ENCODE results near the gene PTPN14. TPM values are rescaled to one million over a fixed set of nuclear protein-coding genes. Genes with fewer than 3 reads are reported as not detected.

Gene PTPN14
- total RNA-seq, 1 donor from 2014 or later = 71.4 TPM

DNA sequence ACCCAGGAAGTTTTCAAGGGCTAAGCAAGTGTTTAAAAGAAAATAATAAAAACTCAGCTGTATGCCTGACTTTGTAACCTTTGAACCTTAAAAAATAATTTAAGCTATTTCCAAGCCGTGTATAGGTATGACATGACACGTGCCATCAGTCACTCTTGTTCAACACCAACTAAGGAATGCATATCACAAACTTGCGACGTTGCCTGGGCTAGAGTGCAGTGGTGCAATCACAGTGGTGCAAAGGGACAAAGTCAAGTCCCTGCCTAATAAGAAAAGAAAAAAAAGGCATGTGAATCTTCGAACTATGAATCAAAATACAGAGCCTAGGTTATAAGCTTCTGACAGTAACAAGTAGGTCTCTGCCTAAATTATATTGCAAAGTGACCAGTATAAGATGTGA is 191.3 kb downstream of the PTPN14 start:
- no peaks in the 10 kb centered on the region for H3K27me3 Mint-ChIP-seq (ENCODE audit: low read depth)
- intact Hi-C loops (cut with micrococcal nuclease) = no loop called here
- no peak overlapping the region for H3K27ac Mint-ChIP-seq
- peaks cover 10% of the 10 kb centered on the region for H3K9me3 Mint-ChIP-seq
- peaks cover 40% of the 10 kb centered on the region for H3K4me1 Mint-ChIP-seq (ENCODE audit: low read depth)
- H3K36me3 Mint-ChIP-seq (ENCODE audit: low read depth) = peaks cover 82% of the 10 kb centered on the region
- DNase-seq (ENCODE audit: low spot score) = no peak
- no peak overlapping the region for H3K4me3 Mint-ChIP-seq (ENCODE audit: low read depth)

DNA sequence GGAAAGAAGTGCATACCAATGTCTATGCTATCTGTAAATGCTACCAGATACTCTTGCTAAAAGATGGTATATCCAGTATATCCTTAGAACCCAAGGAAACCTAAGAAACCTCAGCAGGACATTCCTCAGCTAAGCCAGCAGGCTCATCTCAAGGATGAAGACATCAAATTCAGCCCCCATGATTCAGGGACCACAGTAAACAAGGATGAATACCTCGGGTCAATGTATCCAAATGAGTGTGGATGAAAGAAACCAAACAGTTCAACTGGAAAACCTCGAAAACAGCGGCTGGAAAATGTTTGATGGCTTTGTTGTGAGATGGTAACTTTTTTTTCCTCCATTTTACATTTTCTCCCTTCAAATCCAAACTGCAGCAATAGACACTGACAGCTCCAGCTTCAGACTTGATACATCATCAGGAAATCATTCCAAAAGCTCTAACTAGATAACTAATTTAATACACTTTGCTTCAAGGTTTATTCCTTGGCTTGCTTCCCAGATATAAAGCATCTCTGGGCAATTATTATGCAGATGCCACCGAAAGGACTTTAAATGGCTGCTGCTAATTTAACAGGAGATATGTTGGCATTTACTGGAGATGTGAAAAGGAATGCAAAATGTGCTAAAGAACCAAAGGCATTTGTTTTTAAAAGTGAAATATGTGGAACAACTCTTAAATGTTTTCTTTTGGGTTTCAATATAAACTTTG is 196.8 kb downstream of the PTPN14 start:
- no peak overlapping the region for H3K27ac Mint-ChIP-seq
- H3K4me1 Mint-ChIP-seq (ENCODE audit: low read depth) = no peaks in the 10 kb centered on the region
- intact Hi-C loops (cut with micrococcal nuclease) = no loop called here
- H3K4me3 Mint-ChIP-seq (ENCODE audit: low read depth) = no peak overlapping the region
- peaks cover 72% of the 10 kb centered on the region for H3K36me3 Mint-ChIP-seq (ENCODE audit: low read depth)
- no peaks in the 10 kb centered on the region for H3K27me3 Mint-ChIP-seq (ENCODE audit: low read depth)
- no peak for DNase-seq (ENCODE audit: low spot score)
- no peaks in the 10 kb centered on the region for H3K9me3 Mint-ChIP-seq

DNA sequence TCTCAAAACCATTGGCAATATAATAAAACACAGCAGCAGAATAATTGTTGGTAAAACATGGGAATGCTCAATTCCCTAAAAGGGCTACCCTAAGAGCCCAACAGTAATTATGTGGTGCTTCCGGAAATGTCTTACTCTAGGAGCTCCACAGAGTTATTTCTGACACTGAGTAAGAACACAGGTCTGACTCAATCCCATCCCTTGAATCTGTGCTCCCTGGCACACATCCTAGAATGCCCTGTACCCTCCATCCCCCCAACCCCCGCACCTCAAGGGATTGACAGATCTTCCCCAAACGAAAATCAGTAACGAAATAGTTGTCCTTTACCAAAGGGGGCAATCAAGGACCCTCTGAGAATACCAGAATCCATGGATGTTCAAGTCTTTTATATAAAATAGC is 198.6 kb downstream of the PTPN14 start:
- Mint-ChIP-seq H3K27ac (no peak overlapping the region), H3K4me1 (ENCODE audit: low read depth) (no peaks in the 10 kb centered on the region), H3K36me3 (ENCODE audit: low read depth) (peaks cover 78% of the 10 kb centered on the region), H3K9me3 (no peaks in the 10 kb centered on the region), H3K4me3 (ENCODE audit: low read depth) (no peak overlapping the region), H3K27me3 (ENCODE audit: low read depth) (no peaks in the 10 kb centered on the region)
- intact Hi-C loops (cut with micrococcal nuclease) = no loop called here
- no peak for DNase-seq (ENCODE audit: low spot score)

DNA sequence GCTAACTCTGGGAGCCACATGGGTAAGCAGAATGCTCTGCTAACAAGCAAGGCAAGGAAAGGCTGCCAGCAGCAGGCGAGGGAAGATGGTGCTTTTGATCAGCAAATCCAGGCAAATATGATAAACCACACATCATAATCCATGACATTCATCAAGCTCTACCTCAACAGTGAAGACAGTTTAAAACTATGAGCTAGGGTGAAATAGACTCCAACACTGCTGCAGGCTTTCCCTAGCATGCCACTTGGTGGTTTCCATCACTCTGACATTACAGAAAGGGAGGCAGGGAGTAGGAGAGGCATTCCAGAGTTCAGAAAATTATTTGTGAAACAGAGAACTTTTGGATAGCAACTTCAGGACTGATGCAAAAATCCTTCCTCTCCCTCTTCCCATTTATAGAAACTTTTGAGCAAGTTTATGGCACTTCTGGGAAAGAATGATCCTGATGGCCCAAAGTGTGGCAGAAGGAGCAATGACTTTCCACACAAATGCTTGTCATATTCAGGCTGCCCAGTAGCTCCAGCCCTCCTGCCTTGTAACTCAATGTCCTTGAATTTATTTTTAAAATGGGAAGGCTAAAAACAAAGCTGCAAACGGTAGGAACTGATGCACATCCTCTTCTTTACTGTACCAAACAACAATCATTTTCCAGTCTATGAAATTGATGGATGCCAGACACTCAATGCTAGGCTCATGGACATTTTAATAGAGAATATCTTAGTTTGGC is 199.7 kb downstream of the PTPN14 start:
- H3K36me3 Mint-ChIP-seq (ENCODE audit: low read depth) = peaks cover 77% of the 10 kb centered on the region
- no peak overlapping the region for H3K4me3 Mint-ChIP-seq (ENCODE audit: low read depth)
- intact Hi-C loops (cut with micrococcal nuclease) = no loop called here
- H3K4me1 Mint-ChIP-seq (ENCODE audit: low read depth) = no peaks in the 10 kb centered on the region
- DNase-seq (ENCODE audit: low spot score) = no peak
- no peaks in the 10 kb centered on the region for H3K27me3 Mint-ChIP-seq (ENCODE audit: low read depth)
- no peak overlapping the region for H3K27ac Mint-ChIP-seq
- H3K9me3 Mint-ChIP-seq = no peaks in the 10 kb centered on the region

DNA sequence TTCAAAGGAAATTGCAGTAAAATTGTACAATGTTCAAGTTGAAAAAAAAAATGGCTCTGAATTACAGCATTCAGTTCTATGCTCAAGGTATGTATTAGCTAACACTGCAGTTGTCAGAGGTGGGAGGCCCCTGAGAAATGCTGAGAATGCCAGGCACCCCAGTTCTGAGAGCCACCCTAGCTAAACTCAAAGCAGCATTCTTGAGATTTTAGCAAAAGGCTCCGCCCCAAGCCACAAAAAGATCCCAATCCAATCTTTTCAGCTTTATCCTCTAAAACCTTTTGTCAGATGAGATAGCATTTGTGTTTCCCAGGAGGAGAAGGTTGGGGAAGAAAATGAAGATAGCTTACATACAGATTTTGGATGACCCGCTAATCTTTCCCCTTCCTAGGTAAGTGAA is 201.6 kb downstream of the PTPN14 start:
- DNase-seq (ENCODE audit: low spot score) = no peak
- intact Hi-C loops (cut with micrococcal nuclease) = no loop called here
- no peak overlapping the region for H3K27ac Mint-ChIP-seq
- H3K9me3 Mint-ChIP-seq = peaks cover 10% of the 10 kb centered on the region
- peaks cover 2% of the 10 kb centered on the region for H3K4me1 Mint-ChIP-seq (ENCODE audit: low read depth)
- no peaks in the 10 kb centered on the region for H3K27me3 Mint-ChIP-seq (ENCODE audit: low read depth)
- peaks cover 71% of the 10 kb centered on the region for H3K36me3 Mint-ChIP-seq (ENCODE audit: low read depth)
- H3K4me3 Mint-ChIP-seq (ENCODE audit: low read depth) = no peak overlapping the region

DNA sequence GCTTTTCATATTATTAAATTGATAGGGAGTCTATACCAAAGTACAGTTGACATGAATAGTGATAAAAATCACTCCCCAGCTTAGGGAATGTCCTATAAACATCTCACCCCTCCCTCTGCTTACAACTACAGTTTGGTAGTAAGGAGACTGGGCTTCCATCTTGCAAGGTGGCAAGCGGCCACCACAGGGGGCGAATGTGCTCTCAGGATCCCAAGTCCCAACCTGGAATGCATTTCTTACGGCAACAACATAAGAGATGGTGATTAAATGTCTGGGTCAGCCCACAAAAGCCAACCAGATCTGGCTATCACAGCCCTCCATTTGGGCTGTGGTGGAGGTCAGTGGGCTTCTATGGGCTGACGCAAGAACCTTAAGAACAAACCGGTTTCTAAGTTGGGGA is 202.4 kb downstream of the PTPN14 start:
- Mint-ChIP-seq H3K36me3 (ENCODE audit: low read depth) (peaks cover 71% of the 10 kb centered on the region), H3K4me1 (ENCODE audit: low read depth) (peaks cover 2% of the 10 kb centered on the region), H3K27ac (no peak overlapping the region), H3K4me3 (ENCODE audit: low read depth) (no peak overlapping the region), H3K9me3 (peaks cover 16% of the 10 kb centered on the region), H3K27me3 (ENCODE audit: low read depth) (no peaks in the 10 kb centered on the region)
- intact Hi-C loops (cut with micrococcal nuclease) = no loop called here
- no peak for DNase-seq (ENCODE audit: low spot score)

DNA sequence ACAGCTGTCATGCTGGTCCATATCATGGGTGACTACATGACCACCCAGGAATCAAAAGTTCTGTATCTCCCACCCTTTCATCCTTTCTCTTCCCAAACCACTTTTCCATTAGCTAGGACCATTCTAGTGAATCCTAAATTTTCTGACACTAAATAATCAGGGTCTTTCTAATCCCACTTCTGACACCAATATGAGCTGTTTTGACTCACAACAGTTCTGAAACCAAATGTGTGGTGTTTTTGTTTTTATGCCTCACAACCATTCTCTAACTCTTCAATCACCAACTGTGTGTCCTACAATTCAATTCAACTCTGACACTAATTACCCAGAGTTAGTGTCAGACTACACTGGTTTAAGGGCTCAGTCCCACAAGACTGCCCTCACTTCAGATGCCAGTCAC is 206.5 kb downstream of the PTPN14 start:
- H3K4me1 Mint-ChIP-seq (ENCODE audit: low read depth) = peaks cover 6% of the 10 kb centered on the region
- DNase-seq (ENCODE audit: low spot score) = no peak

DNA sequence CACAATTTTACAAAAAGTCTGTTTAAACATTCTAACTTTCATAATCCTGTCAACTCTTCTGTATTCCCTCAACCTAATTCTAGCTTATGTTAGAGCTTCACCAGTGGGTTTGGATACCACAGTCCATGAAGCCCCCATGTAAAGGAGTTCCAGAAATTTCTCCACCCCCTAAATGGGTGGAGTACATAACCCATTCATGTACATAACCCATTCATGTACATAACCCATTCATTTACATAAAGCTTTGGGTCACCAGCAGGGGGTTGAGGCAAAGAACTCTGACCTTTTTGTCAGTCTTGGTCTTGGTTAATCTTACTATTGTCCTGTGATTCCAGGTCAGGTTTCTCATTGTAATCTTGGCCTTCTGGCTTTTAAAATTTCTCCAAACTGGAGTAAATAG is 208.9 kb downstream of the PTPN14 start:
- Mint-ChIP-seq H3K4me1 (ENCODE audit: low read depth) (peaks cover 9% of the 10 kb centered on the region), H3K9me3 (peaks cover 21% of the 10 kb centered on the region), H3K4me3 (ENCODE audit: low read depth) (no peak overlapping the region), H3K36me3 (ENCODE audit: low read depth) (peaks cover 60% of the 10 kb centered on the region), H3K27me3 (ENCODE audit: low read depth) (no peaks in the 10 kb centered on the region), H3K27ac (no peak overlapping the region)
- intact Hi-C loops (cut with micrococcal nuclease) = no loop called here
- DNase-seq (ENCODE audit: low spot score) = no peak

More for the DNA sequence above, 206.5 kb downstream of the PTPN14 start:
- Mint-ChIP-seq H3K27me3 (ENCODE audit: low read depth) (no peaks in the 10 kb centered on the region), H3K27ac (peak overlapping the region; percentile 30), H3K9me3 (peaks cover 21% of the 10 kb centered on the region), H3K4me3 (ENCODE audit: low read depth) (no peak overlapping the region), H3K36me3 (ENCODE audit: low read depth) (peaks cover 68% of the 10 kb centered on the region)
- intact Hi-C loops (cut with micrococcal nuclease) = no loop called here

DNA sequence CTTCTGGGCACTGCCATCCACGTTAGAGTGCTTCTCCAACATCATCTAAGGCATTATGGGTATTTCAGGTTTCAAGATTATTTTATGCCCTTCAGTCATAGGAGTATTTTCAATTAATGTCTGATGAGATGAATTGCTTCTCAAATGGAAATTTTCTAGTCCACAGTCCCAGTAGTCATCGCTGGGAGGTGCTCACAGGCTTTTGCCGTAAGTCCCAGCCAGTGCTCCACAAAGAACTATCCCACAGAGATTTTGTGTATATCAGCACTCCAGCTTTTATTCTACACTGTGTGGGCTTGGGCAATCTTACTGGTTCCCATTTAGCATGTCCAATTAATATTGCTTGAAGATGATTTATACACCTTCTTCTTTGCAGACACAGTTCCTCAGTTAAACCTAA is 209.5 kb downstream of the PTPN14 start:
- peaks cover 60% of the 10 kb centered on the region for H3K36me3 Mint-ChIP-seq (ENCODE audit: low read depth)

DNA sequence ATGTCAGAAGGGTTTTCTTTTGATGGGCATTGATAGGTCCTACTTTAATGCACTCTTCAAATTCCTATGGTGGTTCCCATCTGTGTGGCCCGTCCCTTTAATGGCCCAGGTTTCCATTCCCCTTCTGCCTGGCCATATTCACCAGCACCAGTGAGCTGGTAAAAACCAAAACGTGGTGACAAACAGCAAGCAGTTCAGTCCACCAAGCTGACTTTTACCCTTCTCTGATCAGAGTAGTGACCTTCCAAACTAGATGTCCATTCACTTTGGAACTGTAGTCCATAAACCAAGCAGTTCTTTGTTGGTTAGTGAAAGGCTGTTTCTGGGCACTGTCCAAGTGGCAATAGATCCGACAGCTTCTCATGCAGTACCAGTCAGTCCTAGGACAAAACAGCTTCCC is 209.9 kb downstream of the PTPN14 start:
- Mint-ChIP-seq H3K4me3 (ENCODE audit: low read depth) (no peak overlapping the region), H3K4me1 (ENCODE audit: low read depth) (peaks cover 19% of the 10 kb centered on the region), H3K27ac (no peak overlapping the region), H3K36me3 (ENCODE audit: low read depth) (peaks cover 65% of the 10 kb centered on the region), H3K9me3 (peaks cover 21% of the 10 kb centered on the region), H3K27me3 (ENCODE audit: low read depth) (no peaks in the 10 kb centered on the region)
- DNase-seq (ENCODE audit: low spot score) = no peak
- intact Hi-C loops (cut with micrococcal nuclease) = no loop called here

More for the DNA sequence above, 209.5 kb downstream of the PTPN14 start:
- Mint-ChIP-seq H3K4me1 (ENCODE audit: low read depth) (peaks cover 15% of the 10 kb centered on the region), H3K27me3 (ENCODE audit: low read depth) (no peaks in the 10 kb centered on the region), H3K27ac (no peak overlapping the region), H3K4me3 (ENCODE audit: low read depth) (no peak overlapping the region), H3K9me3 (peaks cover 21% of the 10 kb centered on the region)
- no peak for DNase-seq (ENCODE audit: low spot score)
- intact Hi-C loops (cut with micrococcal nuclease) = no loop called here

DNA sequence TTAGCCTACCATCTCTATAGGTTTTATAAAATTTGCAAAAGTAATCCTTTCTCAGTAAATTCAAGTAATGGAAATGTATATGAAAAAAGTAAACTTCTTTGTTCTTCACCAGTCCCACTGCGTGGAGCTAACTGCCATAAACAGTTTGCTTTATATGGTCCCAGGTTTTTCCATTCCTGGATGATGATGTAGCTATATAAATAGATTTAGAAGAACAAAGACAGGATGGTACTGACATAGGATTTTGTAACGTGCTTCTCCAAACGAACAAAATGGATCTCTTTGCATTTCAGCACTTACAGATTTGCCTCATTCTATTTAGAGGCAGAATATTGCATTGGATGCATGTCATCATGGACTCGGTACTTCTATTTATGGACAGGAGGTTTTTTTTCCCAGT is 213.2 kb downstream of the PTPN14 start:
- Mint-ChIP-seq H3K36me3 (ENCODE audit: low read depth) (peaks cover 51% of the 10 kb centered on the region), H3K9me3 (no peaks in the 10 kb centered on the region), H3K27me3 (ENCODE audit: low read depth) (no peaks in the 10 kb centered on the region), H3K4me3 (ENCODE audit: low read depth) (no peak overlapping the region), H3K4me1 (ENCODE audit: low read depth) (peaks cover 30% of the 10 kb centered on the region), H3K27ac (no peak overlapping the region)
- DNase-seq (ENCODE audit: low spot score) = no peak
- intact Hi-C loops (cut with micrococcal nuclease) = no loop called here

DNA sequence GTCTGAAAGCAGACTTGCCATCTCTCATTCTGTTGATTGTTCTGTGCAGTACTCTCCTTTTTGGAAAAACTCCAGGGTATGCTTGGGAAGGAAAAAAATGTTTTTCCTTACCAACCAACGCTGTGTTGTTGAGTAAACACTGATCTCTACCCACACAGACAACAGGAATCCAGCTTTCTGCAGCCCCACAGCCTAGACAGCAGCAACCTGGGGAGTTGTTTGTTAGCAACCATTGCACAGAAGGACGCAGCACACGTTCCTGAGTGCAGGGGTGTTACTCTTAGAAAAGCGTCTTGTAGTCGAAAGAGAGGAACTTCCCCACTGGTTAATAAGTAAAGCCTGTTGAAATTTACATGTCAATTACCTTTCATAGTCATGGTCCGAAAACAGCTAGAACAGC is 213.9 kb downstream of the PTPN14 start:
- Mint-ChIP-seq H3K9me3 (no peaks in the 10 kb centered on the region), H3K4me3 (ENCODE audit: low read depth) (no peak overlapping the region), H3K4me1 (ENCODE audit: low read depth) (peaks cover 32% of the 10 kb centered on the region), H3K36me3 (ENCODE audit: low read depth) (peaks cover 46% of the 10 kb centered on the region), H3K27me3 (ENCODE audit: low read depth) (no peaks in the 10 kb centered on the region), H3K27ac (no peak overlapping the region)
- intact Hi-C loops (cut with micrococcal nuclease) = no loop called here
- no peak for DNase-seq (ENCODE audit: low spot score)

DNA sequence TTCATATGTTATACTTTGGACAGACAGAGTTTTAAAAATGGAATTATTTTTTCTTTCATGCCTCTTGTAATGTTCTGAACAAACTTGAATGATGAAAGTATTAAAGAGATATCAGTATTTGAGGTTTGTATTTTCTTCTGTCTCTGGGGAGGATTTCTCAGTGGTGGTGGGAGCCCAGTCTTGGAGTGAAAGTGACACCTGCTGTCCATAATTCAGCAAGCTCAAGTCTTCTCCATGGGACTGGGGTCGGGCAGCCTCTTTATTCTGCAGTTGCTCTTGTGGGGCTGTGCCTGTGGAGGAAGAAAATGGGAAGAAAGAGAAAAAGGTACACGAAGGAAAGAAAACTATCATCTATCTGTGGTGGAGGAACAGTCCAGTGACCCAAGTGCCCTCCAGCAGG is 214.4 kb downstream of the PTPN14 start:
- intact Hi-C loops (cut with micrococcal nuclease) = no loop called here
- Mint-ChIP-seq H3K36me3 (ENCODE audit: low read depth) (peaks cover 42% of the 10 kb centered on the region), H3K9me3 (no peaks in the 10 kb centered on the region), H3K4me1 (ENCODE audit: low read depth) (peaks cover 32% of the 10 kb centered on the region), H3K4me3 (ENCODE audit: low read depth) (no peak overlapping the region), H3K27ac (no peak overlapping the region), H3K27me3 (ENCODE audit: low read depth) (no peaks in the 10 kb centered on the region)
- DNase-seq (ENCODE audit: low spot score) = no peak

Data from activated T-helper 2 cell treated with anti-CD3 and anti-CD28 coated beads, Interferon-gamma antibody, Interleukin-2, Interleukin-4, amounts not matched to agents 10 μg/mL and 5 μg/mL and 100 μg/mL, durations not matched to agents 14 hours and 24 hours and 36 hours (primary cell).